A204.1 (cell line): ENCODE results near the gene ALDH1B1.

Source experiments
- FAIRE-seq: peaks from 2 replicates; lab custom pipeline; 2012; peaks lifted over from hg19 to GRCh38; lab: Jason Lieb, UNC

ALDH1B1 gene

DNA sequence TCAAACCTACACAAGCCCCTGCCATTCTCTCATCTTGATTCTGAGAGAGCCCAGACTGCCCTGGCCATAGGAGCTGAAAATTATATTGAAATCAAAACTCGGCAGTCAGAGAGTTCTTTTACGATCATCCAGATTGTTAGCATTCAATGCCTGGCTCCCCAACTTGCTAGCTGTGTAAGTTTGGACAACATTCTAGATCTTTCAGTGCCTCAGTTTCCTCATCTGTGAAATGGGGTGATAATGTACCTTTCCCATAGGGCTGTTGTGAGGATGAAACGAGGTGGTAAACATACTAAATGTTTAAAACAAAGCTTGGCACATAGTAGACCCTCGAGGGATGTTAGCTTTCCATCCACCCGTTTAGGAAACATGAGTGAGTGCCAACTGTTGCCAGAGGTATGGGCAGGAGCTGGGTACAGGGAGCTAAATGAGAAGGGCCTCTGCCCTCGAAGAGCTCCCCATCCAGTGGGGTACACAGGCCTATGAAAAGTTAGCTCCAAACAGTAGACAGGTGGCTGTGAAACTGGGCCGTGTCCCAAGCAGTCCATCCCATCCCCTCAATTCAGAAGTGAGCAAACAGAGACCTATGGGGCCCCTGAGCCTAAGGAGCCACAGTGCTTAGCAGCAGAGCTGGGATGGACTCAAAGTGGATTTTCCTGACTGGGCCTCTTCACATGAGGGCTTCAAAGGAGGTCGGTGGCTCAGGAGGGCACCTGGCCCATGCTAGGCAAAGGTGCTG, 49.0 kb downstream of the ALDH1B1 start:
- FAIRE-seq, result no peak

DNA sequence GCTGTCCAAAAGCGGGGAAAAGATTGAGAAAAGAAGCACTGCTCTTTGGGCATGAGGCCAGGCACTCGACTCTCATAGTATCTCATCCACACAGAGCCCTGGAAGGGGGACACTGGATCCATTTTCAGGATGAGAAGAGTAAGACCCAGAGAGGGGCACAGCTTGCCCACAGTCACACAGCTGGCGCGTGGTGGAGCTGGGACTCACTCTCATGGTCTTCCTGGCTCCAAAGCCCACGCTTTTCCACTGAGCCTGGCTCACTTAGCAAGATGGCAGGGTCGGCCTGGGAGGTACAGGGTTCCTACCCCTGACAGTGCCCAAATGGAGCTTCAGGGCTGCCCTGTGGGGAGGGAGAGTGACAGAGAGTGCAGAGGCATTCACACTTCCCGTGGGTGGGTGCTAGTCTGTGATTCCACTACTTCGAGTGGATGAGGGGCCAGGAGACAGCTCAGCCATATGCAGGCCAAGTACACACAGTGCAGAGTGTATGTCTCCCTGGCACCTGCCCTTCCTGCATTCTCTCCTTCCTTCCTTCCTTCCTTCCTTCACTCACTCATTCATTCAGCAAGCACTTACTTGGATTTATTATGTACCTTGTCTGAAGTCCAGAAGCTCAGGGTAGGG, 50.1 kb downstream of the ALDH1B1 start:
- no peak for FAIRE-seq

DNA sequence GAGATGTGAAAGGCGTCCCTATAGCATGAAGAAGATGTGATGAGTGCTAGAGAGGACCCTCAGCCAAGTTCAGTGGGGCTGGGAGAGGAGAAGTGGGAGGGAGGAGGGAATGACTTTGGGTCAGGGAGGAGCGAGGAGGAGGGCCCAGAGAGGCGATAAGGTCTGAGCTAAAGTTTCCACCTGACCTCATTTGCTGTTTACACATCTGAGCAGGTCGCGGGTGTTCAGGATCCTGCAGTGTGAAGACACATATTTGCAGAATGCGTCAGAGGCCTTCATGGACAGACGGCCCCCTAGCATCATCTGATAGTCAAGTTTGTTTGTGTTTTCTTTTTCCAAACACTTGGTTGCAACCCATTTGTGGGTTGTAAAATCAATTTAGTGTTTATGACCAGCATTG, 50.7 kb downstream of the ALDH1B1 start:
- FAIRE-seq, result no peak

DNA sequence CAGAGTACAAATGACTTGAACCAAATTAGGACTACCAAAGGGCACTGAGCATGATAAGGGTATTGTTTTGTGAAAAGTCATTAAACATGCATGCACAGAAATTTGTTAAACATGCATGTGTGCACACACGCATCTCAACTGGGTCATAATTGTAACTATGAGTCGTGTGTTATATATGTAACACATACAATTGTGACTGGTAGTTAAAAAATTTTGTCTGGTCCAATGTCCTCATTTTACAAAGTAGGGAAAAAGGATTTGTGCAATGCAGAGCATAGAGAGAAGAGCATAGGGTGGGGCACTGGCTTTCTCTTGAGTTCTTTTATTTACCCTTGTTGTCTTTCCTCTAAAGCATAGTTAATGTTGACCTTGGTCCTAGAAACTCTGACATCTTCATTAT, 51.1 kb downstream of the ALDH1B1 start:
- FAIRE-seq, result no peak

DNA sequence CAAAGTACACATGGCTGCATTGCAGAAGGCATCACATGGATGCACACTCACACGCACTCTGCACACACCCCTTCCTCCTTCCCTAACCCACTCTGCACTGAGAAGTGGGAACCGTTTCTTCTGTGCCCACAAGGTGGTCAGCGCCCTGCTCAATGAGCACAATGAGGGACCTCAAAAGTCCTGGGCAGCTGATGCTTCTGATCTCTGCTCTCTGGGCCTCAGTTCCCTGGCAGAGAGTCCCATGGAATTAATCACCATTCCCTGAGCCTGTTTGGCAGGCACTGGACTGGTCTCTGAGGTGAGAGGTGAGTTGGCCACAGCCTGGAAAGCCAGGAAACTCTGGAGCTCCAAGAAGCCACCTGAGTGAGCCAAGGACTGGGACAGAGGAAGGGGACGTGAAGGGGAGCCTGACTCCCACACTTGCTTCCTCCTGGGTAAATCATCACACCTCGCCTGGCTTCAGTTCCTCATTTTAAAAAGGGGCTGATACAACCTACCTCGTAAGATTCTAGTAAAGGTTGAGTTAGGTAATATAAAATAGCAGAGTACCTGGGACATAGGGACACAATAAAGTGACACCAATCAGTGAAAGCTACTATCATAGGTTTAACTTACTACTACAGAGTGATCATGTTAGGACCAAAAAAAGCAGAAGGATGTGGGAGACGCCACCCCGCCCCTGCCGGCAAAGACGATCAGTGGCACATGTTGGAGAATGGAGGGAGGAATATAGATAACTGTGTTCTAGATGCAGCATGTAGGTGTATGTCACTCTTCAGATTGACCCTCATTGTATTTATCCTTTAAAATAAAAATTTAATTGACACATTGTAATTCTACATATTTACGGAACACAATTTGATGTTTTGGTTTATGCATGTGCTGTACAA, 52.9 kb downstream of the ALDH1B1 start:
- no peak for FAIRE-seq

DNA sequence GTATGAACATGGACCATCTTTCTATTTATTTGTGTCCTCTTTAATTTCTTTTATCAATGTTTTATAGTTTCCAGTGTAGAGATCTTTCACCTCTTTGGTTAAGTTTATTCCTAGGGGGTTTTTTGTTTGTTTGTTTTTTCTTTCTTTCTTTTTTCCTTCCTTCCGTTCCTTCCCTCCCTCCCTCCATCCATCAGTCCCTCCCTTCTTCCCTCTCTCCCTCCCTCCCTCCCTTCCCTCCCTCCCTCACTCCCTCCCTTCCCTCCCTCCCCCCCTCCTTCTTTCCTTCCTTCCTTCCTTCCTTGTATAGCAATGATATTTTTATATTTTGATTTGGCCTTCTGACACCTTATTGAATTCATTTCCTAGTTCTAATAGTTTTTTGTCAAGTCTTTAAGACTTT, 55.2 kb downstream of the ALDH1B1 start:
- no peak for FAIRE-seq
